ENCODE results near the gene NAGK. TPM values are rescaled to one million over a fixed set of nuclear protein-coding genes. Genes with fewer than 3 reads are reported as not detected.

The NAGK gene
- total RNA-seq, 1 donor from 2014 or later = 75.2 TPM

Other genes starting within 250 kb of the NAGK start
- gene CLEC4F, start 248.0 kb upstream of the NAGK start, total RNA-seq = 0.10 TPM in 1 of 2 replicates, not detected in the other
- gene CD207, start 232.8 kb upstream of the NAGK start, total RNA-seq = not detected in 2 replicates
- not detected in 2 replicates for gene VAX2, start 168.1 kb upstream of the NAGK start, total RNA-seq
- not detected in 2 replicates for gene ATP6V1B1, start 132.7 kb upstream of the NAGK start, total RNA-seq
- gene ANKRD53, start 90.0 kb upstream of the NAGK start, total RNA-seq = not detected in 2 replicates
- gene TEX261, start 73.8 kb upstream of the NAGK start, total RNA-seq = 89.4 and 97.4 TPM in 2 replicates
- 11.4 and 14.7 TPM in 2 replicates for gene MCEE, start 61.6 kb downstream of the NAGK start, total RNA-seq
- gene MPHOSPH10, start 62.0 kb downstream of the NAGK start, total RNA-seq = 67.5 and 68.8 TPM in 2 replicates
- 0.41 and 0.44 TPM in 2 replicates for gene PAIP2B, start 158.5 kb downstream of the NAGK start, total RNA-seq

Data from activated T-helper 1 cell treated with anti-CD3 and anti-CD28 coated beads, Interleukin-12 subunit alpha, Interleukin-12 subunit beta, Interleukin-2, Interleukin-4 antibody, amounts not matched to agents 30 ng/mL and 10 ng/mL and 1 ng/mL, durations not matched to agents 14 hours and 24 hours and 36 hours (primary cell).